ENCODE measurements around the gene GALNT6. TPM values are rescaled to one million over a fixed set of nuclear protein-coding genes. Genes with fewer than 3 reads are reported as not detected.

Gene GALNT6
- total and polyA plus RNA-seq, 2 donors (not counting 1 experiment from before 2014, with no cell fraction given) = 25.2 to 115 TPM

DNA sequence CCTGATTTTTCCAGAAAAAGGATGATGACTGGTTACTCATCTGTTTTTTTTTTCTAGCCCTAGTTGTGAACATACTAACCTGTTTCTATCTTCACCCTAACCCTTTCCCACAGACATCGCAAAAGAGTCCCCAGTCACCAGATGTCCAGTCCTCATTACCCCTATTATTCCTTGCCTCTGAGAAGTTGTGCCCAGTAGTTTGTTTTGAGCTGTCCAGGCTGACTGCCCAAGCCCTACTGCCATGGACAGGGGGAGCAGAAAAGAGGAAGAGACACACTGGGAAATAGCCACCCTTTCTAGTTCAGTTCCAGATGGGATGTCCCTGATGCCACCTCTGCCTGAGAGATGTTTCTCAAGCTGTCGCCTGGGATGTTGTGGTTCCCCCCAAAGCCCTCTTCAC, 30.9 kb downstream of the GALNT6 start:
- H3K4me1 ChIP-seq (ENCODE audit: control insufficient read depth, extremely low read depth, insufficient read depth, low read length) = no peaks in the 10 kb centered on the region
- H3K27ac ChIP-seq (ENCODE audit: insufficient read depth, low read length) = no peak overlapping the region
- no peak overlapping the region for H2AFZ ChIP-seq (ENCODE audit: low read length)
- H3K36me3 ChIP-seq (ENCODE audit: control insufficient read depth, insufficient read depth, low read length) = peaks cover 7% of the 10 kb centered on the region
- no peak overlapping the region for H3K4me2 ChIP-seq (ENCODE audit: extremely low read depth, insufficient read depth, low read length)
- no peaks in the 10 kb centered on the region for H4K20me1 ChIP-seq (ENCODE audit: control insufficient read depth, extremely low read depth, insufficient read depth, low read length)
- no peak overlapping the region for H3K4me3 ChIP-seq (replicated peaks in 1 of 4; ENCODE audit: control extremely low read depth in 1 of 4, insufficient read depth in 1 of 4, low read depth in 3 of 4, low read length in 4 of 4)
- TF ChIP-seq, protein P1, sequence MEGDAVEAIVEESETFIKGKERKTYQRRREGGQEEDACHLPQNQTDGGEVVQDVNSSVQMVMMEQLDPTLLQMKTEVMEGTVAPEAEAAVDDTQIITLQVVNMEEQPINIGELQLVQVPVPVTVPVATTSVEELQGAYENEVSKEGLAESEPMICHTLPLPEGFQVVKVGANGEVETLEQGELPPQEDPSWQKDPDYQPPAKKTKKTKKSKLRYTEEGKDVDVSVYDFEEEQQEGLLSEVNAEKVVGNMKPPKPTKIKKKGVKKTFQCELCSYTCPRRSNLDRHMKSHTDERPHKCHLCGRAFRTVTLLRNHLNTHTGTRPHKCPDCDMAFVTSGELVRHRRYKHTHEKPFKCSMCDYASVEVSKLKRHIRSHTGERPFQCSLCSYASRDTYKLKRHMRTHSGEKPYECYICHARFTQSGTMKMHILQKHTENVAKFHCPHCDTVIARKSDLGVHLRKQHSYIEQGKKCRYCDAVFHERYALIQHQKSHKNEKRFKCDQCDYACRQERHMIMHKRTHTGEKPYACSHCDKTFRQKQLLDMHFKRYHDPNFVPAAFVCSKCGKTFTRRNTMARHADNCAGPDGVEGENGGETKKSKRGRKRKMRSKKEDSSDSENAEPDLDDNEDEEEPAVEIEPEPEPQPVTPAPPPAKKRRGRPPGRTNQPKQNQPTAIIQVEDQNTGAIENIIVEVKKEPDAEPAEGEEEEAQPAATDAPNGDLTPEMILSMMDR (conservative IDR thresholded peaks at IDR 0.05 in 1 of 2, IDR thresholded peaks at IDR 0.05 in 1 of 2; ENCODE audit: low read depth in 1 of 2, low read length in 2 of 2) = no peak
- no peak for TF ChIP-seq EZH2 (IDR thresholded peaks at IDR 0.05; ENCODE audit: low read length, missing control alignments)
- no peaks in the 10 kb centered on the region for H3K9me3 ChIP-seq (ENCODE audit: control insufficient read depth, insufficient read depth, low read depth, low read length)
- no peak for DNase-seq (ENCODE audit: low read depth in 2 of 2)
- H3K79me2 ChIP-seq (ENCODE audit: control insufficient read depth, insufficient read depth, low read length) = no peaks in the 10 kb centered on the region
- H3K9ac ChIP-seq (ENCODE audit: insufficient read depth, low read length) = no peak overlapping the region
- no peaks in the 10 kb centered on the region for H3K27me3 ChIP-seq (ENCODE audit: control insufficient read depth, insufficient read depth, low read length)

DNA sequence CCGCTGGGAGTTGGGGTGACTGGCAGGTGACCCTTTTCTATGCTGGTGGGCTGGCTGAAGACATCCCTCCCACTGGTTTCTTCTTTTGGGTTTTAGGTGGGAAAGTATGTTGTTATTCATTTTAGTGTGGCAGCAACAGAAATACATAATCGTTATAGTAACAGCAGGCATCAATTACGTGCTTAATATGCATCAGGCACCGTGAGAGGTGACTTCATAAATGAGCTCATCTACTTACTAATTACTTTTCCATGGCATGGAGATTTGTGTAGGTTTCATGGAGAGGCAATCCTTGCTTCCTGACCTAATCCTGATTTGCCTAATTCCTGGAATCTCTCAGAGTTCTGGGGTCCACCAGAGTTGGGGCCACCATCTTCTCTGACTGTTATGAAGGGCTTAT, 31.4 kb downstream of the GALNT6 start:
- Histone ChIP-seq H3K4me3 (replicated peaks in 1 of 4; ENCODE audit: control extremely low read depth in 1 of 4, insufficient read depth in 1 of 4, low read depth in 3 of 4, low read length in 4 of 4) (no peak overlapping the region), H3K36me3 (ENCODE audit: control insufficient read depth, insufficient read depth, low read length) (peaks cover 6% of the 10 kb centered on the region), H3K4me2 (ENCODE audit: extremely low read depth, insufficient read depth, low read length) (no peak overlapping the region), H3K27ac (ENCODE audit: insufficient read depth, low read length) (no peak overlapping the region), H4K20me1 (ENCODE audit: control insufficient read depth, extremely low read depth, insufficient read depth, low read length) (no peaks in the 10 kb centered on the region), H2AFZ (ENCODE audit: low read length) (no peak overlapping the region), H3K4me1 (ENCODE audit: control insufficient read depth, extremely low read depth, insufficient read depth, low read length) (no peaks in the 10 kb centered on the region), H3K9me3 (ENCODE audit: control insufficient read depth, insufficient read depth, low read depth, low read length) (no peaks in the 10 kb centered on the region), H3K27me3 (ENCODE audit: control insufficient read depth, insufficient read depth, low read length) (no peaks in the 10 kb centered on the region), H3K79me2 (ENCODE audit: control insufficient read depth, insufficient read depth, low read length) (no peaks in the 10 kb centered on the region), H3K9ac (ENCODE audit: insufficient read depth, low read length) (no peak overlapping the region)
- no peak for DNase-seq (ENCODE audit: low read depth in 2 of 2)
- TF ChIP-seq, protein P1 (conservative IDR thresholded peaks at IDR 0.05 in 1 of 2, IDR thresholded peaks at IDR 0.05 in 1 of 2; ENCODE audit: low read depth in 1 of 2, low read length in 2 of 2) = no peak
- TF ChIP-seq EZH2 (IDR thresholded peaks at IDR 0.05; ENCODE audit: low read length, missing control alignments) = no peak

DNA sequence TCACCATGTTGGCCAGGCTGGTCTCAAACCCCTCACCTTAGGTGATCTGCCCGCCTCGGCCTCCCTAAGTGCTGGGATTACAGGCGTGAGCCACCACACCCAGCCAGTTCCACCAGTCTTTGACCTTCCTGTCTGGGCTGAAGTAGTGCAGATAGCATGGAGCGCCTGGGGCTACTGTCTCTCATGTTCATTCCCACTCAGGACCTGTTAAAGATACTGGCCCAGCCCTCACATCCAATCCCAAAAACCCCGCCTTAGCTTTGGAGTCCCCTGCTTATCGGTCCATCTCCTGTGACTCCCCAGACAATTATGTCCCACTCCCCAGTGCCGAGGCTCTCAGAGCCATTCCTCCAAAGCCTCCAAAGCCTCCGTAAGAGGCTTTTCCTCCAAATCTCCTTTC, 32.7 kb downstream of the GALNT6 start:
- no peaks in the 10 kb centered on the region for H3K79me2 ChIP-seq (ENCODE audit: control insufficient read depth, insufficient read depth, low read length)
- H2AFZ ChIP-seq (ENCODE audit: low read length) = no peak overlapping the region
- H3K27ac ChIP-seq (ENCODE audit: insufficient read depth, low read length) = no peak overlapping the region
- H3K27me3 ChIP-seq (ENCODE audit: control insufficient read depth, insufficient read depth, low read length) = no peaks in the 10 kb centered on the region
- no peak for DNase-seq (ENCODE audit: low read depth in 2 of 2)
- no peak overlapping the region for H3K4me3 ChIP-seq (replicated peaks in 1 of 4; ENCODE audit: control extremely low read depth in 1 of 4, insufficient read depth in 1 of 4, low read depth in 3 of 4, low read length in 4 of 4)
- no peak overlapping the region for H3K4me2 ChIP-seq (ENCODE audit: extremely low read depth, insufficient read depth, low read length)
- H4K20me1 ChIP-seq (ENCODE audit: control insufficient read depth, extremely low read depth, insufficient read depth, low read length) = no peaks in the 10 kb centered on the region
- TF ChIP-seq, protein P1 (conservative IDR thresholded peaks at IDR 0.05 in 1 of 2, IDR thresholded peaks at IDR 0.05 in 1 of 2; ENCODE audit: low read depth in 1 of 2, low read length in 2 of 2) = no peak
- TF ChIP-seq EZH2 (IDR thresholded peaks at IDR 0.05; ENCODE audit: low read length, missing control alignments) = no peak
- no peak overlapping the region for H3K9ac ChIP-seq (ENCODE audit: insufficient read depth, low read length)
- peaks cover 7% of the 10 kb centered on the region for H3K36me3 ChIP-seq (ENCODE audit: control insufficient read depth, insufficient read depth, low read length)
- no peaks in the 10 kb centered on the region for H3K9me3 ChIP-seq (ENCODE audit: control insufficient read depth, insufficient read depth, low read depth, low read length)
- H3K4me1 ChIP-seq (ENCODE audit: control insufficient read depth, extremely low read depth, insufficient read depth, low read length) = no peaks in the 10 kb centered on the region
